GM18870 (cell line): ENCODE results near the gene PRRG3.
"Not testable (repeated sequence)": the region's sequence is repeated elsewhere in the genome, so short reads cannot be mapped to it uniquely, and the experiment has no call there.

ENCODE experiments used
- ATAC-seq: cut with Tn5 transposase; IDR thresholded peaks from one replicate; pipeline ENCODE4 v1.9.1; 2021; ENCODE audit warnings: moderate library complexity; ENCODE audit not compliant: unreplicated experiment

PRRG3 gene

DNA sequence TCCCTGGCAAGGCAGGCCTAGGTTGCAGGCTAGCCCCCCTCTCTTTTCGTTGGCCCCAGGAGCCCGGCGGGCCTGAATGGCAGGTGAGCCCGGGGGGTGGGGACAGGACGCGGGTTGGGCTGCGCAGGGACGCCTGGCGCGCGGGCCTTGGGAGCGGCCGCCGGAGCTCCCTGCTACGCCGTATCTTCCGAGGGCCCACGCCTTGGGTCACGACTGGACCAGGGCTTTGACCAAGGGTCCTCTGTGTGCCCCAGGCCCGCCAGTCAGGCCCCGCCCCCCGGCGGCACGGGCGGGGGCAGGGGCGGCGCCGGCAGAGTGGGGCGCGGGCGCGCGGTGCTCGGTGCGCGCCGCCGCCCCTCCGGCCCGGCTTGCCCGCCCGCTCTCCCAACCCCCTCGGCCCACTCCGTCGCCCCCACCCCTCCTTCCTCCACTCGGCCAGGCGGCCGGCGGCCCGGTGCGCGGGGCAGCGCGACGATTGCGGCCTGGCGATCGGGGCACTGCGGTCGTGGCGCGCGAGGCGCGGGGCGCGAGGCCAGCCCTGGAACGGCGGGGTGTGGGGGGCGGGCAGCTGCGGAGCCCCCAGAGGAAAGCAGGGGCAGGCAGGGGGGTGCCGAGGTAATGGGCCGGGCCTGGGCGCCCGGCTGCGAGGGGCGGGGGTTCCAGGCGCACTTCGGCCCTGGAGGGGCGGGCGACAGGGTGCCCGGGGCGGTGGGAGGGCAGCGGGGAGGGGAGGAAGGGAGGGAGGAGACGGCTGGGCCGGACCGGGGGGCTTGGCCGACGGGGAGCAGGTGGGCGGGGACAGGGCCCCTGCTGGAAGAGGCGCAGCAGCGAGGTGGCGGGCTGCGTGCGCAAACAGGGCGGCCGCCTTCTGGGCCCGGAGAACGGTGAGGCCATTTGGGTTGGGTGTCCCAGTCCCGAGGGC is at the start of gene PRRG3:
Gene PRRG3, plus strand, starts transcription at position 798 of the 922 bp plus-strand sequence. CDS start 3,357 bp downstream, outside the sequence.
- ATAC-seq, result no peak

DNA sequence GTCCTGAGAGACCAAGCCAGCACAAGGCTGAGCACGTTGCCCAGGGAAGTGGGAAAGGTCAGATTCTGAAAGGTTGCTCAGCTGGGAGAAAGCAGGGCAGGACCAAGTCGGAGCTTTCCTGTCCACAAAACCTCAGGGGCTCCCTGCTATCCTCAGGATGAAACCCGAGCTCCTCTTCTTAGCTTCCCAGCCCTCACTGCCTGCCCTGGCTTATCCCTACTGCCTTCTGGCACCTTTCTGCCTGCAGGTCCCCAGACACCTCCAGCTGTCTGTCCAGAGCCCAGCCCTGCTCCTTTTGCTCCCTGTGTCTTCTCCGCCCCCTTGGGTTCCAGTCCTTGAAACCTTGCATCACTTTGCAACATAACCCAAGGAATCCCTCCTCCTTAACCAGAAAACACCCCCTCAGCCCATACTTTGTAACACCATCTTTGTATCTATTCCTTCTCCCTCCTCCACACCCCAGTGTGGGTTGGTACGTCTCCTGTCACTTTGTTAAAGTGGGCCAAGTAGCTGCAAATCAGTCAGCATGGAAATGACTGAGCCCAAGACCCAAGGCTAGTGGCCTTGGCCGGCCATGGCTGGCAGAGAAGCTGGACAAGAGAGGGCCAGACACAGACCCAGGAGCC is 20.0 kb upstream of the PRRG3 start:
- ATAC-seq, result no peak

DNA sequence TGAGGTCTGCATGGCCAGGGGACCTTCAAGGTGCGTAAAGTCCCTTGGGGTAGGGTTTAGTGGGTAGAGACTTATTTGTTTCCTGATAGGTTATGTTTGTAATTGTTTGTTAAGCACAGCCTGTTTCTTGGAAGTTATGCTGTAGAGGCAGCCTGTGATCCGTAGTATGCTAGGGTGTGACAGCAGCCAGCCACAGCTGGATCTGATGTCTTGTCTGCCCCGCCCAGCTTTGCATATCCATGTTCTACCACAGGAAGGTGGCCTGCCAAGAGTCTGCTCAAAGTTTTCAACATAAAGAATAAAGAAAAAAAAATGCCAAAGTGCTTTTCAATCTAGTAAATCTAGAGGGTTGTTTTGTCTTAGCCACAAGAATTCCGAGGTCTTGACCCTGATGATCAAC is 19.1 kb upstream of the PRRG3 start:
- ATAC-seq, result no peak

DNA sequence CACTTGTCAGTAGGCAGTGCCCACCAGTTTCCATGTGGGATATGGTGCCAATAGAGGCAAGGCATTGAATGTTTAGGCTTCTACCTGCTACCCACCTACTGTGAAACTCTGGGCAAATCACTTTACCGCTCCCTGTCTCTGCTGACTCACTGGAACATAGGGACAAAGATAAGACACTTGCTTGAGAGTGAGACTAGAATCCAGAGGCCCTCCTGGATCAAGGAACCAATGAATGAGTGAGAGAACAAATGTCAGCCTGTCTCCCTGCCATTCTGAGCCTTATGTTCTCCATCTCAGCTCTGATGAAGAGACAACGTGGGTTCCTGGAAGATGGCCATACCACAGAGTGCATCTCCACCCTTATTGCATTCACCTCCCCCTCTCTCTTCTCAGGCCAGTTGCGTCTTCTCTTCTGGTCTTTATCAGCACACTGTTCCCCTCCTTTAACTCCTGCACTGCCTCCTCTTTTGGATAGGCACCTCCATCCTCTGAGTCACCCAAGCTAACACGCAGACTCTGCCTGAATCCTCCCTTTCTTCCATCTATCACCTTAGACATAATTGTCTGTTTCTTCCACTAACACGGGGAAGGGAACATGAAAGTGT is 15.4 kb upstream of the PRRG3 start:
- no peak for ATAC-seq

DNA sequence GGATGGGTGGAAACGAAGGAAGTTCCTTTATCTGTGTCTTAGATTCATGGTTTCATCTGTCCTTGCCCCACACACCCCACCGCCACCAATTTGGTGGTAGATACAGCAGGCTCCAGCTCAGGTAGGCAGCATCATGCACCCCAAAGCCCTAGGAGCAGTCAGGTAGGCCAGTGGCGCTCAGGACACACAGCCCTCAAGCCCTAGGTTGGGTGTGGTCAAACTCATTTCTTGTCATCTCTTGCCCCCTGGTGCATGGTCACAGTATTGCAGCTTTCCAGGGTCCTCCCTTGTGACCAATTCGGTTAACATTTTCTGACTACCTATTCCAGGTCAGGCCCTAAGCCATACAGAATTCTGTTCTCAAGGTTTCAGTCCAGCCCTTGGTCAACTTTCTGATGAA is 14.5 kb upstream of the PRRG3 start:
- ATAC-seq, result peak; percentile 84

DNA sequence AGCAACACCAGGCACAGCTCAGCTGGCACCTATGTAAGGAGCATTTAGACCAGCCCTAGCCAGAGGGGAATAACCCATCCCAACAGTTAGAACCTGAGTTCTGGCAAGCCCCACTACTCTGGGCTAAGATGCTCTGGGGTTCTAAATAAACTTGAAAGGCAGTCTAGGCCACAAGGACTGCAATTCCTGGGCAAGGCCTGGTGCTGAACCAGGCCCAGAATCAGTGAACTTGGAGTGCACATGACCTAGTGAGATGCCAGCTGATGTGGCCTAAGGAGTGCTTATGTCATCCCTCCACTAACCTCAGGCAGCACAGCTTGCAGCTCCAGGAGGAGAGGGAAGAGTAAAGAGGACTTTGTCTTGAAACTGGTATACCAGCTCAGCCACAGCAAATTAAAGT is 7.6 kb upstream of the PRRG3 start:
- no peak for ATAC-seq

DNA sequence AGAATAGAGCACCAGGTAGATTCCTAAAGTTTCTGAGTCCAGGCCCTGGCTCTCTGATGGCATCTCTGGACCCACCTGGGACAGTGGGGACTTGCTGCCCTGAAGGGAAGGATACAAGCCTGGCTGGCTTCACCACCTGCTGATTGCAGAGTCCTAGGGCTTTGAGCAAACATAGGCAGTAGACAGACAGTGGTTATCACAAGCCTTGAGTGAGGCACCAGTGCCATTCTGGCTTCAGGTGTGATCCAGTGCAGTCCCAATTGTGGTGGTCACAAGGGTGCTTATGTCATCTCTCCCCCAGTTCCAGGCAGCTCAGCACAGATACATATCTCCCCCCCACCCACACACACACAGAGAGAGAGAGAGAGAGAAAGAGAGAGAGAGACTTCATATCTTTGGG is 6.6 kb upstream of the PRRG3 start:
- no peak for ATAC-seq

DNA sequence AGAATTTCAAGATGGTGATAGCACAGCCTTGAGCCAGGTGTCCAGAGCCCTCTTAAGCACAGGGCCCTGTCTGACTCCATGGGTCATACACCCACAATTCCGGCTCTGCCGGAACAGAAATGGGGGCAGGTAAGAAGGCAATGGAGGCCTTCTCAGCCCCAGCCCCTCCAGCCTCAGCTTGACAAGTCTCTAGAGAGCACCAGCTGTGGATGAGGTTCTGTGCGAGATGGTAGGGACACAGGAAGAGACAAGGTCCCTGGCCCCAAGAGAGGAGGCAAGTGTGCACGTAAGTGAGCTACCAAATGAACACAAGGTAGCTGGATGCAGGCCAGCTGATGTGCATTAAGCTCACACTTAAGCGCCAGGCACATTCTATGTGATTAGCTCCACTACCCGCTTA is 2.4 kb upstream of the PRRG3 start:
- no peak for ATAC-seq

DNA sequence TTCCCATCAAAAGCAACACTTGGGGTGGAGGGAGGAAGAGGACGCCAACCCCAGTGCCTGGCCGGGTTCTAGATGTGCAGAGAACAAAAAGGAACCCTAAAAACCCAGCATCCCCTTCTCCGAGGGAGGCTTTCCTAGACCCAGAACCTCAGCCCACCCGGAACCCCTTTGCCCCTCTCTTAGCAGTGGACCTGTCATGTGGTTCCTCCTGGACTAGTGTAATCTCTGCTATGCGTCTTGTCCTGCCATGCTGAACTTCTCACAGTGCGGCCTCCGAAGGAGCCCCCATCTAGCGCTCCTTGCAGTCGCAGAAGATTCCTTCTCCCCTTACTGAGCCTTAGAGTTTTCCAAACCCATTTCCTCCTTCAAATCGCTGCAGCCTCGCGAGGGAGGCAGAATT is 1.1 kb upstream of the PRRG3 start:
- no peak for ATAC-seq

DNA sequence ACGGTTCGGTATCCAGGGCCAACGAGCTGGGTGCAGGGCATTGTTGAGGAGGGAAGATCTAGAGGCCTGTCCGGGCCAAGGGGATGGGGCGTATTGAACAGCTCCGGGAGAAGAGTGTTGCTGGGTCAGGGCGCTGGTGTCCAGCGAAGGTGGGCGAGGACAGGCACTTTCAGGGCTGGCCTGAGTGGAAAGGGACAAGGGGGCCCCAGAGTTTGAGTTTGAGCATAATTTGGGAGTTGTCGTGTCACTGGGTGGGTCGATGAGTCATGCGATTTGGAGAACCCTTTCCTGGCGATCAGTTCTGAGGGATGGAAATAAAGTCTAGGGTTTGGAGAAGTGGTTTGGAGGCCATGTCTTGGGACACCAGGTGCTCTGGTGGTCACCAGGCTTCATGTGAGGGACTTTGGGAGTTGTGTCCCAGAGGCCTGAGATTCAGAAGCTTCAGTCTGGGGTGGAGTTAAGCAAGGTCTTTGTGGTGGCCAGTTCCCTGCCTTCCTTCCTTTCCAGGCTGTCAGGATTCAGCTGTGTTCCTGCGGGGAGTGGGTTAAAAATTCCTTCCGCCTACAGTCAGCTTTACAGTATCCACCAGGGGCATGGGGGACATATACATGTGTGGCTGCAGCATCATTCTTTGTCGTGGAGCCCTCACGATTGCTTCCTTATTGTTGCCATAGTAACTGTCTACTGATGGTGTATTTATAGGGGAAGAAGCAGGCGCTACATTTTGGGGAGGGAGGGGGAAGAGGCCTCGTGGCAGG is 504 bp downstream of the PRRG3 start:
- no peak for ATAC-seq

DNA sequence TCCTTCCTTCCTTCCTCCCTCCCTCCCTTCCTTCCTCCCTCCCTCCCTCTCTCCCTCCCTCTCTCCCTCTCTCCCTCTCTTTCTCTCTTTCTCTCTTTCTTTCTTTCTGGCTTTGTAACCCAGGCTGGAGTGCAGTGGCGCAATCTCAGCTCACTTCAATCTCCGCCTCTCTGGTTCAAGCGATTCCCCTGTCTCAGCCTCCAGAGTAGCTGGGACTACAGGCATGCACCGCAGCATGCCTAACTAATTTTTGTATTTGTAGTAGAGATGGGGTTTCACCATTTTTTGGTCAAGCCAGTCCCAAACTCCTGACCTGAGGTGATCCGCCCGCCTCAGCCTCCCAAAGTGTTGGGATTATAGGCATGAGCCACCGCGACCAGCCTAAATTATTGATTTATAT is 1.8 kb downstream of the PRRG3 start:
- ATAC-seq, result not testable (repeated sequence)

DNA sequence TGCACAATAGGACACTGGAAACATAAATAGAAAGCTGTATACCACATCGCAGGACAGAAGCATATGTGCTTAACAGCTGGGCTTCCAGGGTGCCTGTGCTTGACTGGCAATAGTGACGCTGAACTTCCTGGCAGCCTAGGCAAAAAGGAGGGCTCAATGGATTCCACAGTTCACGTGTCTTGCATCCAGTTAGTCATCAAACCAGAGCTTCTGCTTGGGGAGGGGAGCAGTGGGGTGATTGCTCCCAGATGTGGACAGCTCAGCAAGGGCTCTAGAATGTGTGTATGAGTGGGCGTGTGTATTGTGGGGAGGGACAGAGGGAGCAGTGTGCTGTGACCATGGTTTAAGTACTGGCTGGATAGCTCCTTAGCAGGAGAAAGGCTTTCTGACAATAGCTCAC is 2.3 kb downstream of the PRRG3 start:
- ATAC-seq, result no peak

DNA sequence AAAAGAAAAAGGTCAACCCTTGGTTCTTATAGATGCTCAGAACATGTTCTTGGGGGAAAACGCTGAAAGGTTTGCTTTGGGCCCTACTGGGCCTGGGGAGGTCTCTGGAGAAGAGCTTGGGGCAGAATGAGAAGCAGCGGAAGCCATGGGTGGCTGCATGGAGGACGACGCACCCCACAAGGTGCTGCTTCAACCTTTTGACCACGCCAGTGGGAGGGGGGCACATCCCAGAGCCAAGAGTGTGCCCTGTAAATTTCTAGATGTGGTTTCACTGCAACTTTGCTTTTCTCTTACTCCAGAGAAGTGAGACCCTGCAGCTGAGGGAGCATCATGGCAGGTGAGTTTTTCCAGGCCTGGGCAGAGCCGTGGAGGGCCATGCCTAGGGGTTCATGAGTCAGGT is 3.2 kb downstream of the PRRG3 start:
- no peak for ATAC-seq

DNA sequence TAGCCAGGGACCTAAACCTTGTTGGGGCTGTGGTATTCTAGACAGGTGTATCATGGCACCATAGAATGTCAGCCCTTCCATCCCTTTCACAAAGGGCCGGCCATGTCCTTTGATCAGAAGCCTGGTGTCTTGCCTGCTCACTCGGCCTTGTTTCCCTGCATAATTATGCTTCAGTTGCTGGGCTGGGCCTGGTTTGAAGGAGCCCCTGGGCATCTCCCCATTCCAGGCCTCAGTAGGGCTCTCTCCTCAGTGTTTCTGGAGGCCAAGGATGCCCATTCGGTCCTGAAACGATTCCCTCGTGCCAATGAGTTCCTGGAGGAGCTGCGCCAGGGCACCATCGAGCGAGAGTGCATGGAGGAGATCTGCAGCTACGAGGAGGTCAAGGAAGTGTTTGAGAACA is 4.5 kb downstream of the PRRG3 start:
- no peak for ATAC-seq

DNA sequence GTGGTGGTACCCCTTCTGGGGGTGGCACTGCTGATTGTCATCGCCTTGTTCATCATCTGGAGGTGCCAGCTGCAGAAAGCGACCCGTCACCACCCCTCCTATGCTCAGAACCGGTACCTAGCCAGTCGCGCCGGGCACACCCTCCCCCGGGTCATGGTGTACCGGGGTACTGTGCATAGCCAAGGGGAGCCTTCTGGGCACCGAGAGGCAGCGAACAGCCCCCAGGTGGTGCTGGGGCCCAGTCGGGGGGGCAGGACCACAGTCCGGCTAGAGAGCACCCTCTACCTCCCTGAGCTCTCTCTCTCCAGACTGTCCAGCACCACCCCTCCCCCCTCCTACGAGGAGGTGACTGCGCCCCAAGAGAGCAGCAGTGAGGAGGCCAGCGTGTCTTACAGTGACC is 5.3 kb downstream of the PRRG3 start:
- ATAC-seq, result no peak

DNA sequence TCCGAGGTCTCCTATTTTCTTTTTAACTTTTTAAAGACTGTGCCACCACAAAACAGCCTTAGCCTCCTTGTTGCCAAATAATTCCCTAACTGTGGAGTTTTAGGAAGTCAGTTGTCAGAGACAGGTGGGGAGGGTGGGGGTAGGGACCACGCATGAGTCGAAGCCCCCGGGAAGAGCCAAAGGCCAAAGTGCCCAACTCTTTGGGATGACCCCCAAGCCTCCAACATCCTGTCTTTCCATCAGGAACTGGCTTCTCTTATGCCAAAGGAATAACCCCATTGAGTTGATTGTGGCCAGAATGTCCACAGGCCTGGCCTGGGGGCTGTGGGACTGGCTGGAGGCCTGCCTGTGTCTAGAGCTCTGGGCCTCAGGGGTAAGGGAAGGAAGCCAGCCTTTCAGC is 5.8 kb downstream of the PRRG3 start:
- no peak for ATAC-seq

DNA sequence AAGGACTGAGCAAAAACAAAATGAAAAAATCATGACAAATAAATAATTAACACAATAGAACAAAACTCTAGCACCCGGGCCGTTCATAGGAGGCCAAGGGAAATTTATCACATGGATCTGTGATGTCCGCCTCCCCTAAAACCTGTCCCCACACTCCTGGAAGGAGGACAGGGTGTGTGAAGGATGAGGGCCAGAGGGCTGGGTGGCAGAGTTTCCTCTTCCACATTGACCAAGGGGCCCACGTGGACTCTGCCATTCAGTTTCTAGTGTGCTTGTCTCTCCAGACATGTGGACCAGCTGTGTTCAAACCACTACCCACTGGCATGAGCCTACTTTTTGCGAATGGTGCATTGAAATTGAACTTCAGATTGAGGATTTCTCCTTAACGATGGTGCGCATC is 6.3 kb downstream of the PRRG3 start:
- ATAC-seq, result no peak

DNA sequence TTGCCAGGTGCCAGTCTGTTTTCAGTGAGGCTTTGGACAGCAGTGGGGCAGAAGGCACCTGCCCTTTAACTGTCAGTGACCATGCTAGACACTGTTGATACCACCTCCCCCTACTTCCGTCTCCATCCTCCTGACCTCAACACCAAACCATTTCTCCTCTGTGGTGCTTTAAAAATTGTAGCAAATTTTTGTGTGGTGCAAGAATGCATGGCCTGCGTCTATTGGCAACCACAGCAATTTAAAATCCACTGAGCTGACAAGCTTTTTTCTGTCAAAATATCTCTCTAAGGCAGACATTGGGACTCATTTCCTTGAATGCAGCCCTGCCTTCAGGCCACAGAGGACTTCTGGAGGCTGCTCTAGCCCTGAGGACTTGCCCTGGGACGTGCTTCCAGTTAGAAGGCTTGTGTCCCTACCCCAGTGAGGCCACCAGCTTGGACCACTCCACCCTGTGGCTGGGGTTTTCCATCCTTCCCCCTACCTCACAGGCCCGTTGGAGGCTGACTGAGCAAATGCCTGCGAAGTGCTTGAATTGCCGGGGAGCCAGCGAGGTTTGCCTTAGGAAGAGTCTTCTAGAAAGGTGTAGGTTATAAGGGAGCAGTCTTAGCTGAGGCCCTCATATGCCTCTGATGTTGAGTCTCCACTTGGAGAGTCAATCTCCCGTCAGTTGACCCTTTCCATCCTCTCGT is 6.9 kb downstream of the PRRG3 start:
- no peak for ATAC-seq

DNA sequence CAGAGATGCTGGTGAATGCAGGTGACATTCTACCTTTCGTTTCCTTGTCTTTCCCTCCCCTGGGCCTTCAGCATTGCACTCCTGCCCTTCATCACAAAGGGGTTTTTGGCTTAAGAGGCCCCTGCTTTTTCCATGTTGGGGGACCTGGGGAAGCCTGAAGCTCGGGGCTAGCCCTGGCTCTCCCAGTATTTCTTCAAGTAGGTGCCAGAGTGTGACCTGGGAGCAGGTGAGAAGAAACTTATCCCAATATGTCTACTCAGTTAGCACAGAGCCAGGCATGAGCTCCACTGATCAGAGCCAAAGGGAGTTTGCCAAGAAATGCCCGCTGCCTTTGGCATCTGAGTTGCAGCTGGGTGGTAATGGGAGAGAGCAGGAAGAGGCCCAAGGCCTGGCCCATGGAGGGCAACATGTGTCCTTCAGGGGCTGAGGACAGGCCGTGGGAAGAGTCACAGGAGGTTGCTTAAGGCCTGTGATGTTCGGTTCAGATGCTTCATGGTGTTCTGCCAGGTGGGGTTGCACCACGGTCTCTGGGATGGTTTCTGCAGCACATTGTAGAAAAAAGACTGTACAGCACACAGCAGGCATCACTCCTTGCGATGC is 7.6 kb downstream of the PRRG3 start:
- no peak for ATAC-seq

DNA sequence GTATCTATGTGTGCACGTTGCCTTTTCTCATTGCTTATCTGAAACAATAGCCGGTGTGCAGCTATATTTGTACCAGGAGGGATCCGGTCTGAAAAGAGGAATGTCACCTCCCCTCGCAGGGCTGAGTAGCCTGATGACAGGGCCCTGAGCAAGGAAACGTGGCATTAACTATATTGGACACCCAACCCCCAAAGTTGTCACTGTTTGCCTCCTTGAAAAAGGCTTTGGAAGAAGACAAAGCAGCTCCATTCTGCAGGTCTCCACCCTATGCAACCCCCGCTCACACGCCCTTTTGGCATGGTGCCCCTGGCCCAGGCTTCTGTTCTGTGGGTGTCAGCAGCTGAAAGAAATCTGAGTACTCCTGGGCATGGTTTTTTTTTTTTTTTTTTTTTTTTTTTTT is 8.2 kb downstream of the PRRG3 start:
- ATAC-seq, result no peak
